CD4-positive, CD25-positive, alpha-beta regulatory T cell (primary cell): ENCODE measurements around the gene KMT2E. TPM values are rescaled to one million over a fixed set of nuclear protein-coding genes. Genes with fewer than 3 reads are reported as not detected.
"Not testable (repeated sequence)": the region's sequence is repeated elsewhere in the genome, so short reads cannot be mapped to it uniquely, and the experiment has no call there.

ENCODE experiments used
- ATAC-seq, 2 donors: fragments of 150-1000 bp; cut with Tn5 transposase; one replicate each; pipeline ENCODE4 v1.10.0; 2021; ENCODE audit warnings: low read depth in 2 of 2, moderate number of reproducible peaks in 2 of 2, moderate library complexity in 1 of 2
- DNase-seq, 3 donors: peaks; one replicate each; pipeline versions ENCODE4 v3.0.0 to v3.0.0-alpha.2; 2012 to 2022; ENCODE audit warnings: mixed read lengths in 1 of 3
- H3K27ac ChIP-seq: one replicate; pipeline ENCODE4 v1.7.0; 2013; ENCODE audit warnings: mild to moderate bottlenecking, low read length; ENCODE audit not compliant: insufficient read depth, poor library complexity, severe bottlenecking
- H3K27me3 ChIP-seq: one replicate; pipeline ENCODE4 v1.7.0; 2013; ENCODE audit warnings: low read length; ENCODE audit not compliant: control insufficient read depth, insufficient read depth
- H3K36me3 ChIP-seq: one replicate; pipeline ENCODE4 v1.7.0; 2013; ENCODE audit warnings: mild to moderate bottlenecking, low read length, moderate library complexity; ENCODE audit not compliant: control insufficient read depth, insufficient read depth
- H3K4me1 ChIP-seq: 2 replicates; pipeline ENCODE4 v1.7.0; 2013; ENCODE audit warnings: mild to moderate bottlenecking, low read length; ENCODE audit not compliant: insufficient read depth, control insufficient read depth, poor library complexity, severe bottlenecking
- H3K4me3 ChIP-seq: one replicate; pipeline ENCODE4 v1.7.0; 2013; ENCODE audit warnings: low read depth, mild to moderate bottlenecking, low read length, moderate library complexity
- H3K9me3 ChIP-seq, 2 experiments: 1 replicate in 1 of 2; 2 replicates in 1 of 2; pipeline ENCODE4 v1.7.0; 2013; ENCODE audit warnings: low read length in 2 of 2, mild to moderate bottlenecking in 1 of 2, moderate library complexity in 1 of 2; ENCODE audit not compliant: control insufficient read depth in 2 of 2
- H3K27ac Mint-ChIP-seq, 3 donors: one replicate each; pipeline ENCODE4 v1.8.0; 2020 to 2022; ENCODE audit warnings: mild to moderate bottlenecking in 3 of 3, mixed read lengths in 3 of 3, moderate library complexity in 2 of 3
- H3K27me3 Mint-ChIP-seq: one replicate; pipeline ENCODE4 v1.8.0; 2022; ENCODE audit warnings: mild to moderate bottlenecking, mixed read lengths
- H3K36me3 Mint-ChIP-seq: one replicate; pipeline ENCODE4 v1.8.0; 2020; ENCODE audit warnings: mixed read lengths
- H3K4me1 Mint-ChIP-seq, 4 donors: one replicate each; pipeline ENCODE4 v1.8.0; 2020 to 2022; ENCODE audit warnings: mixed read lengths in 4 of 4, mild to moderate bottlenecking in 1 of 4
- H3K4me3 Mint-ChIP-seq, 4 donors: one replicate each; pipeline ENCODE4 v1.8.0; 2020 to 2022; ENCODE audit warnings: mild to moderate bottlenecking in 4 of 4, mixed read lengths in 4 of 4, moderate library complexity in 3 of 4
- H3K9me3 Mint-ChIP-seq, 7 donors: one replicate each; pipeline ENCODE4 v1.8.0; 2020 to 2022; ENCODE audit warnings: mixed read lengths in 7 of 7, mild to moderate bottlenecking in 3 of 7, moderate library complexity in 2 of 7
- polyA plus RNA-seq, 4 donors: library from polyadenylated mRNA; unstranded; fragments of 300-500 nt; fragmentation: Illumina TruSeq; gene quantifications; one replicate each; pipeline ENCODE4 v1.2.3, GENCODE V29; 2021
- total RNA-seq: library from RNA; stranded (reverse); gene quantifications from one replicate; pipeline ENCODE4 v1.2.3, GENCODE V29; 2022

KMT2E gene
- total and polyA plus RNA-seq, 5 donors from 2014 or later: 146 to 360 (median 186) TPM

GRCh38 chr7:105024734-105025133 lies 10.7 kb downstream of the KMT2E start:
- DNase-seq: no peak
- Histone ChIP-seq H3K27ac (no peak overlapping the region), H3K9me3 (no peaks in the 10 kb centered on the region), H3K27me3 (no peaks in the 10 kb centered on the region), H3K4me3 (peak overlapping the region; percentile 73), H3K36me3 (peaks cover 7% of the 10 kb centered on the region), H3K4me1 (peaks cover 98% of the 10 kb centered on the region)
- ATAC-seq: no peak
- Mint-ChIP-seq H3K9me3 (no peaks in the 10 kb centered on the region), H3K27me3 (no peaks in the 10 kb centered on the region), H3K36me3 (peaks cover 6% of the 10 kb centered on the region), H3K27ac (peak overlapping the region in 2 of 3 donors; percentile 29 to 76), H3K4me1 (peaks cover 63 to 95% (median 79%) of the 10 kb centered on the region in 4 donors), H3K4me3 (peak overlapping the region; percentile 4 to 71 (median 54))

DNA sequence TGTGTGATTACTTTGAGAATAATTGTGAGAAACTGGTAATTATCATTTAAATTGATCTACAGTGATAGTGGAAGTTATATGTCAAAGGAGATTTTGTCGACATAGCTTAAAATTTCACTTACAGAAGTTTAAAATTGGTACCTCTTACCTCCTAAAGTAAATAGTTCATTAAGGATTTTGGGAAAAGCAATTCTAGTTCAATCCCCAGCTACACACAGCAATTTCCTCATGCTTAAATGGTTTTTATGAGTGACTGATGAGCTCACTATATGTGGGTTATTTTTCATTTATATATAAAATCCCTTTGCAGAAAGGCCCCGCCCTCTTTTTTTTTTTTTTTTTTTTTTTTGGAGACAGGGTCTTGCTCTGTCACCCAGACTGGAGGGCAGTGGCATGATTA lies 12.7 kb downstream of the KMT2E start:
- Mint-ChIP-seq H3K27ac (peak overlapping the region; percentile 32 to 54 (median 34)), H3K9me3 (no peaks in the 10 kb centered on the region), H3K27me3 (no peaks in the 10 kb centered on the region), H3K4me1 (peaks cover 61 to 96% (median 75%) of the 10 kb centered on the region in 4 donors), H3K4me3 (peak overlapping the region; percentile 4 to 72 (median 68)), H3K36me3 (peaks cover 6% of the 10 kb centered on the region)
- H3K36me3 ChIP-seq: peaks cover 2% of the 10 kb centered on the region
- peaks cover 91% of the 10 kb centered on the region for H3K4me1 ChIP-seq
- no peaks in the 10 kb centered on the region for H3K9me3 ChIP-seq
- ATAC-seq (no peak), DNase-seq (no peak)
- no peaks in the 10 kb centered on the region for H3K27me3 ChIP-seq
- H3K4me3 ChIP-seq: peak overlapping the region; percentile 73
- no peak overlapping the region for H3K27ac ChIP-seq

- Mint-ChIP-seq H3K4me1 (peaks cover 56 to 94% (median 70%) of the 10 kb centered on the region in 4 donors), H3K36me3 (peaks cover 3% of the 10 kb centered on the region), H3K4me3 (peak overlapping the region; percentile 4 to 66 (median 62)), H3K9me3 (no peaks in the 10 kb centered on the region), H3K27ac (peak overlapping the region in 1 of 3 donors; percentile 54), H3K27me3 (no peaks in the 10 kb centered on the region)
- ATAC-seq (no peak), DNase-seq (no peak)
- peaks cover 2% of the 10 kb centered on the region for H3K36me3 ChIP-seq
- peaks cover 85% of the 10 kb centered on the region for H3K4me1 ChIP-seq
- H3K4me3 ChIP-seq: peak overlapping the region; percentile 73
- no peaks in the 10 kb centered on the region for H3K9me3 ChIP-seq
- H3K27ac ChIP-seq: no peak overlapping the region
- H3K27me3 ChIP-seq: no peaks in the 10 kb centered on the region
Observed at GRCh38 chr7:105027176-105027853, 13.3 kb downstream of the KMT2E start.

DNA sequence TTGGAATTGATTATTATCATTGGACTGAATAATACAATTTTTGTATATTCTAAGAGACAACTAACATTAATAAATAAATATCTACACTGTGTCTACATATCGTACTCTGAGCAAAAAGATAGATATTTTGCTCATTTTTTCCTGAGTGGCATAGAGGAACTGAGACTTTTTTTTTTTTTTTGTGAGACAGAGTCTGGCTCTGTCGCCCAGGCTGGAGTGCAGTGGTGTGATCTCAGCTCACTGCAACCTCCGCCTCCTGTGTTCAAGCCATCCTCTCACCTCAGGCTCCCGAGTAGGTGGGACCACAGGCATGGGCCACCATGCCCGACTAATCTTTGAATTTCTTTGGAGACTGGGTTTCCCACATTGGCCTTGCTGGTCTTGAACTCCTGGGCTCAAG lies 14.0 kb downstream of the KMT2E start:
- Mint-ChIP-seq H3K9me3 (no peaks in the 10 kb centered on the region), H3K27ac (peak overlapping the region in 2 of 3 donors; percentile 3 to 9), H3K4me1 (peaks cover 53 to 91% (median 68%) of the 10 kb centered on the region in 4 donors), H3K27me3 (no peaks in the 10 kb centered on the region), H3K4me3 (peak overlapping the region in 3 of 4 donors; percentile 51 to 69 (median 66)), H3K36me3 (peaks cover 3% of the 10 kb centered on the region)
- H3K36me3 ChIP-seq: peaks cover 2% of the 10 kb centered on the region
- no peak overlapping the region for H3K27ac ChIP-seq
- no peaks in the 10 kb centered on the region for H3K27me3 ChIP-seq
- ATAC-seq (no peak), DNase-seq (no peak)
- H3K4me3 ChIP-seq: peak overlapping the region; percentile 28
- H3K9me3 ChIP-seq: no peaks in the 10 kb centered on the region
- H3K4me1 ChIP-seq: peaks cover 84% of the 10 kb centered on the region

DNA sequence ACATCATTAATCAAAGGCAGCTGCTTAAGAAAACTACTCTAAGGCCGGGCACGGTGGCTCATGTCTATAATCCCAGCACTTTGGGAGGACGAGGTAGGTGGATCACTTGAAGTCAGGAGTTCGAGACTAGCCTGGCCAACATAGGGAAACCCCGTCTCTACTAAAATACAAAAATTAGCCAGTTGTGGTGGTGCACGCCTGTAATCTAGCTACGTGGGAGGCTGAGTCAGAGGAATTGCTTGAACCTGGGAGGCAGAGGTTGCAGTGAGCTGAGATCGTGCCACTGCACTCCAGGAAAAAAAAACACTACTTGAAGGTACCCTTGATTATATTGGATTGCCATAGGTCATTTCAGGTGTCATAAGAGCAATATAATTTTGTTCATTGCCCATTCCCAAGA lies 14.9 kb downstream of the KMT2E start:
- H3K27ac ChIP-seq: peak overlapping the region; percentile 16
- peaks cover 84% of the 10 kb centered on the region for H3K4me1 ChIP-seq

GRCh38 chr7:105030447-105030846 lies 16.4 kb downstream of the KMT2E start:
- Mint-ChIP-seq H3K27ac (peak overlapping the region; percentile 3 to 96 (median 8)), H3K4me3 (peak overlapping the region in 3 of 4 donors; percentile 55 to 71 (median 69)), H3K4me1 (peaks cover 35 to 82% (median 62%) of the 10 kb centered on the region in 4 donors)

More for the DNA sequence above, 14.9 kb downstream of the KMT2E start:
- H3K27me3 ChIP-seq, H3K9me3 ChIP-seq, H3K36me3 ChIP-seq, DNase-seq, H3K36me3 Mint-ChIP-seq, H3K27me3 Mint-ChIP-seq, H3K9me3 Mint-ChIP-seq, ATAC-seq: not testable (repeated sequence)
- peaks cover 50 to 91% (median 69%) of the 10 kb centered on the region in 4 donors for H3K4me1 Mint-ChIP-seq
- peak overlapping the region; percentile 21 for H3K4me3 ChIP-seq
- peak overlapping the region in 2 of 3 donors; percentile 3 to 40 for H3K27ac Mint-ChIP-seq
- H3K4me3 Mint-ChIP-seq: peak overlapping the region in 3 of 4 donors; percentile 40 to 69 (median 66)

GRCh38 chr7:105032553-105033214 lies 18.7 kb downstream of the KMT2E start:
- Mint-ChIP-seq H3K4me3 (peak overlapping the region in 2 of 4 donors; percentile 19 to 36), H3K9me3 (no peaks in the 10 kb centered on the region), H3K36me3 (peaks cover 2% of the 10 kb centered on the region), H3K27ac (no peak overlapping the region), H3K27me3 (no peaks in the 10 kb centered on the region), H3K4me1 (peaks cover 37 to 77% (median 54%) of the 10 kb centered on the region in 4 donors)
- H3K4me1 ChIP-seq: peaks cover 79% of the 10 kb centered on the region
- no peak overlapping the region for H3K27ac ChIP-seq
- no peaks in the 10 kb centered on the region for H3K9me3 ChIP-seq
- ATAC-seq (no peak), DNase-seq (no peak)
- peak overlapping the region; percentile 35 for H3K4me3 ChIP-seq
- H3K36me3 ChIP-seq: no peaks in the 10 kb centered on the region
- no peaks in the 10 kb centered on the region for H3K27me3 ChIP-seq

More at GRCh38 chr7:105030447-105030846, 16.4 kb downstream of the KMT2E start:
- ATAC-seq: no peak
- H3K27ac ChIP-seq: no peak overlapping the region
- no peaks in the 10 kb centered on the region for H3K27me3 ChIP-seq
- no peaks in the 10 kb centered on the region for H3K9me3 ChIP-seq
- H3K36me3 ChIP-seq: no peaks in the 10 kb centered on the region
- Mint-ChIP-seq H3K9me3 (no peaks in the 10 kb centered on the region), H3K36me3 (peaks cover 2% of the 10 kb centered on the region), H3K27me3 (no peaks in the 10 kb centered on the region)
- H3K4me3 ChIP-seq: peak overlapping the region; percentile 52
- peaks cover 80% of the 10 kb centered on the region for H3K4me1 ChIP-seq
- no peak for DNase-seq
